Measurements from ENCODE around the gene SDHB. TPM values are rescaled to one million over a fixed set of nuclear protein-coding genes. Genes with fewer than 3 reads are reported as not detected.

SDHB gene
- total RNA-seq, 1 donor from 2014 or later = 79.8 TPM

DNA sequence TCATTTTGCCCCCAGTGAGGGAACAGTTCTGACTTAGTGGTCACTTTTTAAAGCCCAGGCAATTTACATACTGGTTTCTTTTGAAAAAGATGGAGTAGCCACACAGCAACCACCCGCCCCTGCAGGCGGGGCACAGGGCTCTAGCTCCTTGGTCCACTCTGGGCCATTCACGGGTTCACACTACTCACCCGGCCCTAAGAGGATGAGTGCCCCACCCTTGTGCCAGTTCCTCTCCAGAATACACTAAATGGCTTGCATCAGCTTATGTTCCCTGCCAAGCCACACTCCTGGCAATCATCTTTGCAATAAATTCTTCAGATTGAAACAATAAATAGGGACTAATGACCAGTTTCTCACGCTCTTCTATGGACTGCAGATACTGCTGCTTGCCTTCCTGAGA lies 26.4 kb downstream of the SDHB start:
- ATAC-seq = peak; percentile 88 to 93
- no peak overlapping the region for H3K4me3 ChIP-seq
- intact Hi-C loops (cut with DNase I) = no loop called here
- H3K4me1 ChIP-seq = peaks cover 19% of the 10 kb centered on the region
- peak; percentile 82 for DNase-seq
- TF ChIP-seq CTCF (IDR thresholded peaks at IDR 0.05) = no peak
- H3K27me3 ChIP-seq (ENCODE audit: low read depth) = no peaks in the 10 kb centered on the region
- H3K36me3 ChIP-seq = peaks cover 100% of the 10 kb centered on the region
- peak overlapping the region; percentile 48 for H3K27ac ChIP-seq
- no peaks in the 10 kb centered on the region for H3K9me3 ChIP-seq

- no peak for DNase-seq
- H3K27ac ChIP-seq = no peak overlapping the region
- peaks cover 19% of the 10 kb centered on the region for H3K4me1 ChIP-seq
- no peak for TF ChIP-seq CTCF (IDR thresholded peaks at IDR 0.05)
- H3K36me3 ChIP-seq = peaks cover 100% of the 10 kb centered on the region
- H3K27me3 ChIP-seq (ENCODE audit: low read depth) = no peaks in the 10 kb centered on the region
- H3K4me3 ChIP-seq = no peak overlapping the region
- ATAC-seq = no peak
- H3K9me3 ChIP-seq = no peaks in the 10 kb centered on the region
- intact Hi-C loops (cut with DNase I) = no loop called here
Observed at GRCh38 chr1:17024721-17025120, 29.1 kb downstream of the SDHB start.

DNA sequence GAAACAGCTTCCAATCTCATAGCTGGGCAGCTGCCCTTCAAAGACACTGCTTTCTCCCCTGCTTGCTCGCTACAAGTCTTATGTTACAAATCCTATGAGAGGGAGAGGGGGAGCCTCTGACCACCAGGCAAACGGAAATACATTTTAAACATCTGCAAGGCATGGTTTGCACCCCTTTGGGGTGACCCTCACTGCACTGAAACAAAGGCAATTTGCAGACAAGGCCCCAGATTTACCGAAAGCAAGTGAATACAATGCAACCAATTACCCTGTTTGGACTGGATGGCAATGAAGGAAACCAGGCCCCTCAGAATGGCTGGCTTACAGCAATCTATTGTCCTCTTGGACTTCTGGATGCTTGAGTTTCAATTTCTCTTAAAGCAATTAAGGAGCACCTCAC lies 30.3 kb downstream of the SDHB start:
- Histone ChIP-seq H3K9me3 (no peaks in the 10 kb centered on the region), H3K27me3 (ENCODE audit: low read depth) (no peaks in the 10 kb centered on the region), H3K4me3 (no peak overlapping the region), H3K36me3 (peaks cover 100% of the 10 kb centered on the region), H3K4me1 (peaks cover 18% of the 10 kb centered on the region), H3K27ac (no peak overlapping the region)
- TF ChIP-seq CTCF (IDR thresholded peaks at IDR 0.05) = no peak
- DNase-seq = no peak
- ATAC-seq = no peak
- intact Hi-C loops (cut with DNase I) = no loop called here

DNA sequence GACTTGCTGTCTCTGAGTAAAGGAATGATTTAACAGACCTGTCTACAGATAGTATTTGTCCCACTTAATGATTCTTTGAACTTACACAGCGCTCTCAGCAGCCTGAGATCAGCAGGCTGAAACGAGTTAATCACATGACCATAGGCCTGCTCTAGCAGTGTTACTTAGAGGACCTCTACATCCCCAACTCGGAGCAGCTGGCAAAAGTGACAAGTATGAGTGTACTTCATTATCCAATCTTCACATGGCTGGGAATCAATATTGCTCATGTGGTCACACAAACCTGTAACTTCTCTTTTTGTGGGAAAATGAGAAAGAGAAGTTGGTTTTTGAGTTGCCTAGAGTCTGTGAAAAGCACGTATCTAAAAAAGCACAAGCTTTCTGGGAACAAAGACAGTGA lies 30.7 kb downstream of the SDHB start:
- intact Hi-C loops (cut with DNase I) = no loop called here

DNA sequence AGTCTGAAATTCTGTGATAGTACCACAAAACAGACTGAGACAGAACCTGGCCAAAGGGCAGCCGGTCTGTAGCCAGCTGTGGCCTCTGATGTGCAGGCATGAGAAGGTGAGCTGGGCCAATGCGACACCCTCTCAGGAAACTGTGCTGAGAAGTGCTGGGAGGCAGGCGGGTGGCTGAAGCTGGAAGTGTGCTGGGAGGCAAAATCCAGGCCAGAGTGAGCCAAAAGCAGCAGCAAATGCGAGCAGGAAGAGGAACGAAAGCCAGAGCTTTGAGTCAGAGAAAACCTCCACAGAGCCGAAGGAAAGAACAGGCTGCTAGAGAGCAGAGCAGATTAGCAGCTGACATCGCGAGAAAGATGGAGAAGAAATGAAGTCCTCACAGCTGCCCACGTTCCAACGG lies 31.9 kb downstream of the SDHB start:
- intact Hi-C loops (cut with DNase I) = no loop called here
- peak; percentile 15 for DNase-seq
- TF ChIP-seq CTCF (IDR thresholded peaks at IDR 0.05) = no peak

More for the DNA sequence above, 30.7 kb downstream of the SDHB start:
- no peaks in the 10 kb centered on the region for H3K9me3 ChIP-seq
- H3K4me1 ChIP-seq = peaks cover 13% of the 10 kb centered on the region
- no peak for TF ChIP-seq CTCF (IDR thresholded peaks at IDR 0.05)
- DNase-seq (no peak), ATAC-seq (no peak)
- H3K27ac ChIP-seq = no peak overlapping the region
- no peaks in the 10 kb centered on the region for H3K27me3 ChIP-seq (ENCODE audit: low read depth)
- H3K36me3 ChIP-seq = peaks cover 100% of the 10 kb centered on the region
- no peak overlapping the region for H3K4me3 ChIP-seq

DNA sequence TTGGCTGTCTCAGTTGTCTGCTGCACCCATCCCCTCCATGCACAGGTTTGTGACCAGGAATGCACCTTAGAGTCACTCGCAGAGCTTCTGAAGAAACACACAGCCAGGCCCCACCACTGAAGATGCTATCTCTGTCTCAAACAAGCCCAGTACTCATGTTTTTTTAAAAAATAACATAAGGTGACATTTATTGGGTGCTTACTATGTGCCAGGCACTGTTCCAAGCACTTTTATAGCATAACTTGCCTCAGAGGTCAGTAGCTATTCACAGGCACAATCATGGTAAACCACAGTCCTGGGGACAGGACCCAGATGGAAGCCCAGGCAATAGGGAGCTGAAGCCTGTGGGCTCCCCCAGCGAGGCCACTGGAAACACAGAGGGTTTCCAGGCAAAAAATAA lies 33.3 kb downstream of the SDHB start:
- Histone ChIP-seq H3K27ac (no peak overlapping the region), H3K27me3 (ENCODE audit: low read depth) (no peaks in the 10 kb centered on the region), H3K36me3 (peaks cover 80% of the 10 kb centered on the region), H3K4me1 (no peaks in the 10 kb centered on the region), H3K9me3 (no peaks in the 10 kb centered on the region), H3K4me3 (no peak overlapping the region)
- no peak for TF ChIP-seq CTCF (IDR thresholded peaks at IDR 0.05)
- DNase-seq (no peak), ATAC-seq (no peak)
- intact Hi-C loops (cut with DNase I) = no loop called here

More for the DNA sequence above, 31.9 kb downstream of the SDHB start:
- Histone ChIP-seq H3K4me1 (peaks cover 1% of the 10 kb centered on the region), H3K9me3 (no peaks in the 10 kb centered on the region), H3K27me3 (ENCODE audit: low read depth) (no peaks in the 10 kb centered on the region), H3K27ac (no peak overlapping the region), H3K36me3 (peaks cover 94% of the 10 kb centered on the region), H3K4me3 (no peak overlapping the region)
- ATAC-seq = no peak

Data from lower lobe of right lung (tissue), 2 donors.